GM06990 (cell line): ENCODE data around the gene CDC42EP3.

Experiments
- DNase-seq: peaks from one replicate; pipeline ENCODE4 v3.0.0-alpha.2; 2011; ENCODE audit not compliant: insufficient read length; ENCODE audit errors: extremely low read depth
- H3K27me3 ChIP-seq: replicated peaks from 2 replicates; pipeline ENCODE4 v1.6.0; 2011; ENCODE audit warnings: low read length; ENCODE audit not compliant: control insufficient read depth, insufficient read depth
- H3K36me3 ChIP-seq: 2 replicates; pipeline ENCODE4 v1.5.1; 2011; ENCODE audit warnings: low read length; ENCODE audit not compliant: control insufficient read depth, insufficient read depth
- H3K4me3 ChIP-seq: replicated peaks from 2 replicates; pipeline ENCODE4 v1.5.1; 2011; ENCODE audit warnings: low read depth, mild to moderate bottlenecking, control low read depth, low read length
- TF ChIP-seq, protein P1 (sequence below): IDR thresholded peaks from 2 replicates; pipeline ENCODE4 v1.5.1; 2011; ENCODE audit warnings: low read length, control low read depth, mild to moderate bottlenecking, inconsistent platforms; ENCODE audit not compliant: insufficient read depth, poor library complexity, severe bottlenecking

Gene CDC42EP3

GRCh38 chr2:37672870-37673184, 1.4 kb upstream of the CDC42EP3 start:
- H3K4me3 ChIP-seq = peak overlapping the region; percentile 97
- TF ChIP-seq, protein P1, sequence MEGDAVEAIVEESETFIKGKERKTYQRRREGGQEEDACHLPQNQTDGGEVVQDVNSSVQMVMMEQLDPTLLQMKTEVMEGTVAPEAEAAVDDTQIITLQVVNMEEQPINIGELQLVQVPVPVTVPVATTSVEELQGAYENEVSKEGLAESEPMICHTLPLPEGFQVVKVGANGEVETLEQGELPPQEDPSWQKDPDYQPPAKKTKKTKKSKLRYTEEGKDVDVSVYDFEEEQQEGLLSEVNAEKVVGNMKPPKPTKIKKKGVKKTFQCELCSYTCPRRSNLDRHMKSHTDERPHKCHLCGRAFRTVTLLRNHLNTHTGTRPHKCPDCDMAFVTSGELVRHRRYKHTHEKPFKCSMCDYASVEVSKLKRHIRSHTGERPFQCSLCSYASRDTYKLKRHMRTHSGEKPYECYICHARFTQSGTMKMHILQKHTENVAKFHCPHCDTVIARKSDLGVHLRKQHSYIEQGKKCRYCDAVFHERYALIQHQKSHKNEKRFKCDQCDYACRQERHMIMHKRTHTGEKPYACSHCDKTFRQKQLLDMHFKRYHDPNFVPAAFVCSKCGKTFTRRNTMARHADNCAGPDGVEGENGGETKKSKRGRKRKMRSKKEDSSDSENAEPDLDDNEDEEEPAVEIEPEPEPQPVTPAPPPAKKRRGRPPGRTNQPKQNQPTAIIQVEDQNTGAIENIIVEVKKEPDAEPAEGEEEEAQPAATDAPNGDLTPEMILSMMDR = no peak
- DNase-seq = no peak
- H3K27me3 ChIP-seq = no peaks in the 10 kb centered on the region
- H3K36me3 ChIP-seq = no peaks in the 10 kb centered on the region

DNA sequence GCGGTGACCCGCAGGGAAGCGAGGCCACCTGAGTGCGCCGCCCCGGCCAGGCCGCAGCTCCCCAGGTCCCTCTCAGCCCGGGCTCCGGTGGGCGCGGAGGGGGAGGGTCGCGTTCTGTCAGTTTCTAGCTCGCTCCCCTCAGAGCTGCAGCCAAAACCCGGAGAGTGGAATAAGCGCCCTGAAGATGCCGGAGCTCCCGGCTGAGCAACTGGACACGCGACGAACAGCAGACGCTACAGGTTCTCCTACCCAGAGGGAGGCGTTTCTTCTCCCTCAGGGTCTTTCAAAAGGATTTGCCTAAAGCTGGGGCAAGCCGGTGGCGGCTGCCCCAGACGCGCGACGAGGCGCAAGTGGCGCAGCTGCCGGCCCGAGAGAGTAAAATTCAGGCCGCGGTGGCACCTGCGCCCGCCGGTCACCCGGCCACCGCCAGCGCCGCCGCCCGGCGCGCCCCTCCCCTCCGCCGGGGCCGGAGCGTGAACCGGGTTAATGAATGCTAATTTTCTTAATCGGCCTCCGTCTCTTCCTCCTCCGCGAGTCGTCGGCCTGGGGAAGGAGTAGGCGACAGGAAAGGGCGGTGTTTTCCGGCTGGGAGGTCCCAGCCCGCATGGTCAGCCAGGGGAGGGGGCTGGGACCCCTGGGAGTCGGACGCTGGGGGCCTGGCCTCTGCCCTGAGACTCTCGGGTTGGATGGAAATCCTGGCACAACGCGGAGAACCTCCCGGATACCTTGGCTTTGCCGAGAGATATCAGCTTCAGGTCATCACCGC, 845 bp upstream of the CDC42EP3 start:
- H3K27me3 ChIP-seq = no peaks in the 10 kb centered on the region
- no peaks in the 10 kb centered on the region; the same call in 1 of the 2 replicates for H3K36me3 ChIP-seq
- peak; percentile 87 for DNase-seq
- H3K4me3 ChIP-seq = peak overlapping the region; percentile 97
- TF ChIP-seq, protein P1 = no peak

GRCh38 chr2:37671816-37672103, 318 bp upstream of the CDC42EP3 start:
- no peaks in the 10 kb centered on the region; the same call in 1 of the 2 replicates for H3K36me3 ChIP-seq
- TF ChIP-seq, protein P1 = no peak
- H3K4me3 ChIP-seq = peak overlapping the region; percentile 97
- no peaks in the 10 kb centered on the region for H3K27me3 ChIP-seq
- DNase-seq = no peak

DNA sequence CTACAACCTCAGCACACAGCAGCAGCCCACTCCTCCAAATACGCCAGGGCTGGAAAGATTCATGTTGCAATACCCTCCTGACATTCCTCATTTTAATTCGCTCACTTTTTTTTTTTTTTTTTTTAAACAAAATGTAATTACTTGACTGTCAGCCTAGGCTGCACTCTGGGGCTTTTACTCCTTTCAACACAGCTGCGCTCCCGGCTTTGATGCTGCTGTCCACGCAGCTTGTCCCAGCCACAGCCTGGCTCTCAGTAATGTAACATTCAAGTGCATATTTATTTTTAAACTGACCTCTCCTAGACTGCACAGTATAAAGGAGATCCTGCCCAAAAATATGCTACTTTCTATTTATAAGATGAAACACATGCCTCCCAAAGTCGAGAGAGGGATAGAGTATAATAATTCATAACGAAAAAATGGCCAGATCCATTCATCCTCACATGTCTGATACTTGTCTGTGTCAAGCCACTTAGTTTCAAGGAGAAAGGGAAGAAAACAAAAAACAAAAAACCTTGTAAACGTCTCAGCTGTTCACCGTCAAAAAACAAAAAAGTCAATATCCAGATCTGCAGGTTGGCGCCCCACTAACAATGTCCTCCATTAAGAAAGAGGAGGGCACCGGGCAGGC, 949 bp downstream of the CDC42EP3 start:
- TF ChIP-seq, protein P1 = no peak
- peaks cover 1% of the 10 kb centered on the region; the same call in 1 of the 2 replicates for H3K36me3 ChIP-seq
- no peaks in the 10 kb centered on the region for H3K27me3 ChIP-seq
- peak overlapping the region; percentile 97 for H3K4me3 ChIP-seq
- no peak for DNase-seq

- DNase-seq = no peak
- H3K4me3 ChIP-seq = peak overlapping the region; percentile 97
- H3K36me3 ChIP-seq = peaks cover 1% of the 10 kb centered on the region
- TF ChIP-seq, protein P1 = no peak
- H3K27me3 ChIP-seq = no peaks in the 10 kb centered on the region
These were observed 2.0 kb downstream of the CDC42EP3 start for GRCh38 chr2:37669446-37669845.
